H1 (cell line): Measurements from ENCODE around the gene GGN. TPM values are rescaled to one million over a fixed set of nuclear protein-coding genes. Genes with fewer than 3 reads are reported as not detected.

Experiments
- FOSL1 ChIP-seq: IDR thresholded peaks from 2 replicates; pipeline ENCODE4 v1.6.1; 2011; ENCODE audit warnings: mild to moderate bottlenecking, low read depth, low read length, moderate library complexity; ENCODE audit not compliant: insufficient read depth
- polyA plus RNA-seq, 7 experiments: library from polyadenylated mRNA; depleted of rRNA in 3 of 7; stranded (reverse) in 5 of 7; unstranded in 2 of 7; fragments of >200 nt in 5 of 7; fragments of 200-250 nt in 2 of 7; gene quantifications; 1 replicate in 5 of 7; 2 replicates in 1 of 7; 4 replicates in 1 of 7; pipeline versions ENCODE4 v1.2.1 to v1.2.3, GENCODE V29; 2011 to 2013; ENCODE audit warnings: missing spikeins in 2 of 7, mixed read lengths in 2 of 7
- total RNA-seq: library from RNA; stranded (reverse); fragmentation: NEBNext Ultra II Directional; extraction: Animal tissue kit (Norgen Biotek cat#: 25700); gene quantifications from 2 replicates; pipeline ENCODE4 v1.2.1, GENCODE V29; 2021

GGN gene
- total and polyA plus RNA-seq, 2 of the 8 experiments (the other 6 are each of a cell fraction or from before 2014, with no cell fraction given) = 0.47 to 1.2 TPM

GRCh38 chr19:38417544-38418506, 30.0 kb upstream of the GGN start (continued):
- TF ChIP-seq FOSL1 = no peak
- TF ChIP-seq, all 59 proteins: peak for 14
